Measurements from ENCODE around the gene NAGPA. TPM values are rescaled to one million over a fixed set of nuclear protein-coding genes. Genes with fewer than 3 reads are reported as not detected.

Gene NAGPA
- total and polyA plus RNA-seq, 8 donors: 3.7 to 10.0 (median 6.6) TPM

GRCh38 chr16:5002699-5003143 is 31.0 kb downstream of the NAGPA start:
- ATAC-seq: no peak
- no peak for TF ChIP-seq CTCF (IDR thresholded peaks at IDR 0.05)
- Histone ChIP-seq H3K36me3 (no peaks in the 10 kb centered on the region), H3K27me3 (no peaks in the 10 kb centered on the region), H3K4me3 (no peak overlapping the region), H3K27ac (no peak overlapping the region), H3K9me3 (no peaks in the 10 kb centered on the region), H3K4me1 (no peaks in the 10 kb centered on the region)
- FAIRE-seq: no peak
- intact Hi-C loops (cut with DNase I): no loop called here
- 46 to 51% methylated on average over 3 of the region's 3 CpGs for WGBS, 2 donors
- no peak for DNase-seq

- no peak for DNase-seq
- no peak for FAIRE-seq
- no peak overlapping the region for H3K27ac ChIP-seq
- no peak for ATAC-seq
- H3K4me3 ChIP-seq: no peak overlapping the region
- H3K27me3 ChIP-seq: no peaks in the 10 kb centered on the region
- no peaks in the 10 kb centered on the region for H3K9me3 ChIP-seq
- no peak for TF ChIP-seq CTCF (IDR thresholded peaks at IDR 0.05)
- 71 to 75% methylated on average over 6 of the region's 6 CpGs for WGBS, 2 donors
- intact Hi-C loops (cut with DNase I): no loop called here
- H3K4me1 ChIP-seq: no peaks in the 10 kb centered on the region
- H3K36me3 ChIP-seq: no peaks in the 10 kb centered on the region
Observed at GRCh38 chr16:5001986-5002385, 31.7 kb downstream of the NAGPA start.

- Histone ChIP-seq H3K9me3 (no peaks in the 10 kb centered on the region), H3K27ac (no peak overlapping the region), H3K27me3 (no peaks in the 10 kb centered on the region), H3K36me3 (no peaks in the 10 kb centered on the region), H3K4me1 (no peaks in the 10 kb centered on the region), H3K4me3 (no peak overlapping the region)
- 79 to 86% methylated on average over 7 of the region's 7 CpGs for WGBS, 2 donors
- FAIRE-seq (no peak), ATAC-seq (no peak), DNase-seq (no peak)
- TF ChIP-seq CTCF (IDR thresholded peaks at IDR 0.05): no peak
- intact Hi-C loops (cut with DNase I): no loop called here
Observed at GRCh38 chr16:5001571-5001970, 32.2 kb downstream of the NAGPA start.

- intact Hi-C loops (cut with DNase I): no loop called here
- H3K4me3 ChIP-seq: no peak overlapping the region
- ATAC-seq (no peak), DNase-seq (no peak), FAIRE-seq (no peak)
- H3K36me3 ChIP-seq: no peaks in the 10 kb centered on the region
- WGBS, 2 donors: 84 to 93% methylated on average over 16 to 19 of the region's 19 CpGs
- H3K4me1 ChIP-seq: no peaks in the 10 kb centered on the region
- no peaks in the 10 kb centered on the region for H3K27me3 ChIP-seq
- no peak overlapping the region for H3K27ac ChIP-seq
- H3K9me3 ChIP-seq: no peaks in the 10 kb centered on the region
- no peak for TF ChIP-seq CTCF (IDR thresholded peaks at IDR 0.05)
Observed at GRCh38 chr16:5000573-5001001, 33.1 kb downstream of the NAGPA start.

GRCh38 chr16:4994719-4995434 is 38.9 kb downstream of the NAGPA start:
- H3K9me3 ChIP-seq: no peaks in the 10 kb centered on the region
- no peak overlapping the region for H3K27ac ChIP-seq
- TF ChIP-seq CTCF (IDR thresholded peaks at IDR 0.05): no peak
- WGBS, 2 donors: 74 to 81% methylated on average over 17 of the region's 18 CpGs
- intact Hi-C loops (cut with DNase I): no loop called here
- no peaks in the 10 kb centered on the region for H3K4me1 ChIP-seq
- DNase-seq (no peak), ATAC-seq (no peak), FAIRE-seq (no peak)
- no peaks in the 10 kb centered on the region for H3K27me3 ChIP-seq
- no peak overlapping the region for H3K4me3 ChIP-seq
- no peaks in the 10 kb centered on the region for H3K36me3 ChIP-seq
